Breast epithelium (tissue), 4 donors: ENCODE results near the gene ZNF281. TPM values are rescaled to one million over a fixed set of nuclear protein-coding genes. Genes with fewer than 3 reads are reported as not detected.

Experiments used
- DNase-seq, 2 donors: peaks; one replicate each; pipeline ENCODE4 v3.0.0-alpha.2; 2019; ENCODE audit warnings: low spot score in 2 of 2
- H3K27ac ChIP-seq, 2 donors: fragments of 200-600 bp; sonication (generic) in 1 of 2; one replicate each; pipeline ENCODE4 v1.5.1; 2016 to 2019; ENCODE audit warnings: mild to moderate bottlenecking in 1 of 2
- H3K27me3 ChIP-seq, 2 donors: fragments of 200-600 bp; sonication (generic) in 1 of 2; one replicate each; pipeline versions ENCODE4 v1.5.1 to v1.6.0; 2017 to 2019; ENCODE audit warnings: control low read depth in 1 of 2, mild to moderate bottlenecking in 1 of 2
- H3K36me3 ChIP-seq: fragments of 200-600 bp; one replicate; pipeline ENCODE4 v1.5.1; 2019
- H3K4me1 ChIP-seq, 2 donors: fragments of 200-600 bp; sonication (generic); one replicate each; pipeline ENCODE4 v1.5.1; 2016 to 2019; ENCODE audit warnings: control low read depth in 1 of 2
- H3K4me3 ChIP-seq, 3 donors: fragments of 200-600 bp; sonication (generic); 1 replicate in 2 of 3; 2 replicates in 1 of 3; pipeline ENCODE4 v1.5.1; 2016 to 2019; ENCODE audit warnings: mild to moderate bottlenecking in 3 of 3, moderate library complexity in 2 of 3
- H3K9me3 ChIP-seq, 2 donors: fragments of 200-600 bp; sonication (generic) in 1 of 2; one replicate each; pipeline ENCODE4 v1.5.1; 2016 to 2019; ENCODE audit warnings: control low read depth in 1 of 2
- CTCF ChIP-seq, 3 donors: fragments of 450-650 bp; IDR thresholded peaks; one replicate each; pipeline ENCODE4 v1.5.1; 2016 to 2017; ENCODE audit warnings: antibody characterized with exemption in 3 of 3, mild to moderate bottlenecking in 3 of 3, moderate library complexity in 3 of 3
- POLR2A ChIP-seq: fragments of 450-650 bp; IDR thresholded peaks from one replicate; pipeline ENCODE4 v1.6.1; 2016; ENCODE audit warnings: antibody characterized with exemption, mild to moderate bottlenecking, moderate library complexity
- POLR2AphosphoS5 ChIP-seq, 3 donors: sonication (generic); formaldehyde crosslinking; IDR thresholded peaks; one replicate each; pipeline ENCODE4 v1.6.1; 2017; ENCODE audit warnings: antibody characterized with exemption in 3 of 3
- intact Hi-C: fragments of 100-400 bp; cut with DNase I; formaldehyde crosslinking; loops from one replicate; pipeline ENCODE4 v1.15.1; 2023; ENCODE audit warnings: low total_unique reads
- total RNA-seq, 3 donors: library from RNA; depleted of rRNA; stranded (reverse); fragments of >200 nt; gene quantifications; one replicate each; pipeline ENCODE4 v1.1.0, GENCODE V29; 2016

Gene ZNF281
- total RNA-seq, 3 donors from 2014 or later: 11.0 to 25.6 (median 16.1) TPM

- Histone ChIP-seq H3K9me3 (no peaks in the 10 kb centered on the region), H3K4me3 (no peak overlapping the region), H3K36me3 (no peaks in the 10 kb centered on the region), H3K4me1 (no peaks in the 10 kb centered on the region), H3K27me3 (no peaks in the 10 kb centered on the region), H3K27ac (no peak overlapping the region)
- TF ChIP-seq POLR2AphosphoS5 (IDR thresholded peaks at IDR 0.05) (no peak), CTCF (IDR thresholded peaks at IDR 0.05) (no peak), POLR2A (no peak)
- DNase-seq: no peak
- intact Hi-C loops: no loop called here
Measured at GRCh38 chr1:200428482-200429205, 18.8 kb upstream of the ZNF281 start.

- no peaks in the 10 kb centered on the region for H3K36me3 ChIP-seq
- no peaks in the 10 kb centered on the region for H3K27me3 ChIP-seq
- H3K4me1 ChIP-seq: no peaks in the 10 kb centered on the region
- no peaks in the 10 kb centered on the region for H3K9me3 ChIP-seq
- no peak overlapping the region for H3K27ac ChIP-seq
- no peak overlapping the region for H3K4me3 ChIP-seq
- intact Hi-C loops: no loop called here
- DNase-seq: no peak
- no peak for TF ChIP-seq POLR2AphosphoS5 (IDR thresholded peaks at IDR 0.05)
- TF ChIP-seq CTCF (IDR thresholded peaks at IDR 0.05): no peak
- no peak for TF ChIP-seq POLR2A
Measured at GRCh38 chr1:200427744-200428143, 17.9 kb upstream of the ZNF281 start.

GRCh38 chr1:200426196-200426595 is 16.4 kb upstream of the ZNF281 start:
- DNase-seq: no peak
- Histone ChIP-seq H3K4me3 (no peak overlapping the region), H3K4me1 (no peaks in the 10 kb centered on the region), H3K9me3 (no peaks in the 10 kb centered on the region), H3K27me3 (no peaks in the 10 kb centered on the region), H3K27ac (no peak overlapping the region), H3K36me3 (no peaks in the 10 kb centered on the region)
- TF ChIP-seq POLR2A (no peak), CTCF (IDR thresholded peaks at IDR 0.05) (no peak), POLR2AphosphoS5 (IDR thresholded peaks at IDR 0.05) (no peak)
- intact Hi-C loops: no loop called here

GRCh38 chr1:200423235-200423634 is 13.4 kb upstream of the ZNF281 start:
- H3K4me3 ChIP-seq: no peak overlapping the region
- H3K27me3 ChIP-seq: no peaks in the 10 kb centered on the region
- H3K36me3 ChIP-seq: no peaks in the 10 kb centered on the region
- H3K27ac ChIP-seq: no peak overlapping the region
- TF ChIP-seq POLR2A (no peak), POLR2AphosphoS5 (IDR thresholded peaks at IDR 0.05) (no peak)
- H3K9me3 ChIP-seq: no peaks in the 10 kb centered on the region
- intact Hi-C loops: no loop called here
- DNase-seq: no peak
- no peaks in the 10 kb centered on the region for H3K4me1 ChIP-seq

- TF ChIP-seq POLR2A: no peak
- no peak for TF ChIP-seq POLR2AphosphoS5 (IDR thresholded peaks at IDR 0.05)
- TF ChIP-seq CTCF (IDR thresholded peaks at IDR 0.05): no peak
- Histone ChIP-seq H3K27ac (no peak overlapping the region), H3K4me1 (no peaks in the 10 kb centered on the region), H3K27me3 (no peaks in the 10 kb centered on the region), H3K36me3 (no peaks in the 10 kb centered on the region), H3K4me3 (no peak overlapping the region), H3K9me3 (no peaks in the 10 kb centered on the region)
- intact Hi-C loops: no loop called here
- no peak for DNase-seq
Measured at GRCh38 chr1:200422211-200422610, 12.4 kb upstream of the ZNF281 start.
